ENCODE measurements around the gene NOTCH3. TPM values are rescaled to one million over a fixed set of nuclear protein-coding genes. Genes with fewer than 3 reads are reported as not detected.

NOTCH3 gene
- total RNA-seq, 4 donors from 2014 or later: 19.1 to 54.8 (median 35.4) TPM

- 18 to 19% methylated on average over 8 to 11 of the region's 19 CpGs for WGBS, 2 donors (ENCODE audit: low coverage in 1 of 2)
- Histone ChIP-seq H3K36me3 (peaks cover 0 to 63% of the 10 kb centered on the region in 2 donors), H3K27ac (peak overlapping the region; percentile 78 to 88 (median 85)), H3K27me3 (no peaks in the 10 kb centered on the region), H3K4me1 (peaks cover 23 to 100% (median 71%) of the 10 kb centered on the region in 3 donors), H3K9me3 (no peaks in the 10 kb centered on the region), H3K4me3 (peak overlapping the region in 1 of 2 donors; percentile 8)
- no peak for TF ChIP-seq POLR2A (IDR thresholded peaks at IDR 0.05)
- no peak for TF ChIP-seq EP300 (IDR thresholded peaks at IDR 0.05)
- TF ChIP-seq CTCF (IDR thresholded peaks at IDR 0.05): peak in 1 of 4 experiments; percentile 26
- peak; percentile 72 for TF ChIP-seq POLR2AphosphoS5 (IDR thresholded peaks at IDR 0.05)
- ATAC-seq: peak; percentile 71
These were observed 48.1 kb upstream of the NOTCH3 start for GRCh38 chr19:15248648-15249527.

GRCh38 chr19:15248106-15248505 is 47.3 kb upstream of the NOTCH3 start:
- WGBS, 2 donors (ENCODE audit: low coverage in 1 of 2): 22 to 33% methylated on average over 3 of the region's 5 CpGs
- H3K27ac ChIP-seq: peak overlapping the region; percentile 43 to 88 (median 85)
- ATAC-seq: no peak
- no peaks in the 10 kb centered on the region for H3K27me3 ChIP-seq
- H3K9me3 ChIP-seq: no peaks in the 10 kb centered on the region
- no peak overlapping the region for H3K4me3 ChIP-seq
- TF ChIP-seq EP300 (IDR thresholded peaks at IDR 0.05) (no peak), POLR2A (IDR thresholded peaks at IDR 0.05) (no peak), CTCF (IDR thresholded peaks at IDR 0.05) (no peak), POLR2AphosphoS5 (IDR thresholded peaks at IDR 0.05) (no peak)
- peaks cover 0 to 63% of the 10 kb centered on the region in 2 donors for H3K36me3 ChIP-seq
- peaks cover 23 to 92% (median 64%) of the 10 kb centered on the region in 3 donors for H3K4me1 ChIP-seq

GRCh38 chr19:15247107-15248014 is 46.6 kb upstream of the NOTCH3 start:
- Histone ChIP-seq H3K27ac (peak overlapping the region in 3 of 4 donors; percentile 83 to 88 (median 87)), H3K4me3 (no peak overlapping the region), H3K4me1 (peaks cover 23 to 84% (median 56%) of the 10 kb centered on the region in 3 donors), H3K36me3 (peaks cover 0 to 63% of the 10 kb centered on the region in 2 donors), H3K9me3 (no peaks in the 10 kb centered on the region), H3K27me3 (no peaks in the 10 kb centered on the region)
- no peak for ATAC-seq
- WGBS, 2 donors (ENCODE audit: low coverage in 1 of 2): 39 to 88% methylated on average over 1 to 2 of the region's 20 CpGs
- TF ChIP-seq POLR2AphosphoS5 (IDR thresholded peaks at IDR 0.05): peak; percentile 36
- TF ChIP-seq EP300 (IDR thresholded peaks at IDR 0.05): no peak
- TF ChIP-seq CTCF (IDR thresholded peaks at IDR 0.05): no peak
- TF ChIP-seq POLR2A (IDR thresholded peaks at IDR 0.05): no peak

- H3K36me3 ChIP-seq: peaks cover 0 to 70% of the 10 kb centered on the region in 2 donors
- 75% methylated on average over 2 of the region's 5 CpGs; no CpG with 5 or more reads in 1 of the 2 donors for WGBS, 2 donors (ENCODE audit: low coverage in 1 of 2)
- H3K27ac ChIP-seq: peak overlapping the region in 3 of 4 donors; percentile 83 to 88 (median 87)
- no peaks in the 10 kb centered on the region for H3K27me3 ChIP-seq
- no peak for ATAC-seq
- peaks cover 21 to 76% (median 44%) of the 10 kb centered on the region in 3 donors for H3K4me1 ChIP-seq
- H3K9me3 ChIP-seq: no peaks in the 10 kb centered on the region
- H3K4me3 ChIP-seq: no peak overlapping the region
- TF ChIP-seq POLR2AphosphoS5 (IDR thresholded peaks at IDR 0.05) (no peak), POLR2A (IDR thresholded peaks at IDR 0.05) (no peak), CTCF (IDR thresholded peaks at IDR 0.05) (no peak), EP300 (IDR thresholded peaks at IDR 0.05) (no peak)
These were observed 45.3 kb upstream of the NOTCH3 start for GRCh38 chr19:15246198-15246481.

Measured in gastroesophageal sphincter (tissue), 4 donors.